Head of caudate nucleus (tissue), 42 donors: ENCODE data around the gene SEPTIN10.
"Not testable (repeated sequence)": the region's sequence is repeated elsewhere in the genome, so short reads cannot be mapped to it uniquely, and the experiment has no call there.

Experiments used
- DNase-seq, 42 donors: peaks; one replicate each; pipeline versions ENCODE4 v3.0.0 to v3.0.0-alpha.2; 2020 to 2021; ENCODE audit warnings: mixed read lengths in 7 of 42
- intact Hi-C: fragments of 100-400 bp; cut with DNase I; formaldehyde crosslinking; loops from one replicate; pipeline ENCODE4 v1.15.0; 2022

The SEPTIN10 gene

GRCh38 chr2:109636317-109636716 lies 22.6 kb upstream of the SEPTIN10 start:
- no peak for DNase-seq
- intact Hi-C loops = no loop called here

- no peak for DNase-seq
Measured at GRCh38 chr2:109635426-109636304, 21.9 kb upstream of the SEPTIN10 start.

GRCh38 chr2:109633284-109633961 lies 19.7 kb upstream of the SEPTIN10 start:
- intact Hi-C loops = no loop called here

More at GRCh38 chr2:109635426-109636304, 21.9 kb upstream of the SEPTIN10 start:
- intact Hi-C loops = no loop called here

GRCh38 chr2:109632158-109632789 lies 18.5 kb upstream of the SEPTIN10 start:
- DNase-seq = no peak
- intact Hi-C loops = no loop called here

More at GRCh38 chr2:109633284-109633961, 19.7 kb upstream of the SEPTIN10 start:
- no peak for DNase-seq

GRCh38 chr2:109631741-109632140 lies 18.0 kb upstream of the SEPTIN10 start:
- intact Hi-C loops = no loop called here
- no peak for DNase-seq

- intact Hi-C loops = no loop called here
- no peak for DNase-seq
Measured at GRCh38 chr2:109630441-109631430, 17.0 kb upstream of the SEPTIN10 start.

GRCh38 chr2:109629867-109630266 lies 16.1 kb upstream of the SEPTIN10 start:
- intact Hi-C loops = no loop called here
- peak in 1 of 42 donors; percentile 21 for DNase-seq

- DNase-seq, intact Hi-C loops: not testable (repeated sequence)
Measured at GRCh38 chr2:109628321-109628720, 14.6 kb upstream of the SEPTIN10 start.

- DNase-seq = no peak
- intact Hi-C loops = no loop called here
Measured at GRCh38 chr2:109624339-109624738, 10.6 kb upstream of the SEPTIN10 start.

GRCh38 chr2:109623923-109624322 lies 10.2 kb upstream of the SEPTIN10 start:
- intact Hi-C loops = no loop called here
- DNase-seq = no peak

GRCh38 chr2:109623297-109623696 lies 9.5 kb upstream of the SEPTIN10 start:
- intact Hi-C loops = no loop called here
- no peak for DNase-seq

GRCh38 chr2:109619032-109619615 lies 5.4 kb upstream of the SEPTIN10 start:
- intact Hi-C loops = no loop called here
- DNase-seq = no peak

- intact Hi-C loops = no loop called here
- DNase-seq = no peak
Measured at GRCh38 chr2:109616184-109616583, 2.4 kb upstream of the SEPTIN10 start.

- no peak for DNase-seq
- intact Hi-C loops = no loop called here
Measured at GRCh38 chr2:109615637-109616144, 1.9 kb upstream of the SEPTIN10 start.

- intact Hi-C loops = no loop called here
- DNase-seq = peak in 4 of 42 donors; percentile 3 to 46 (median 15)
Measured at GRCh38 chr2:109614715-109615636, 1.2 kb upstream of the SEPTIN10 start.

GRCh38 chr2:109613081-109613921 lies 465 bp downstream of the SEPTIN10 start:
- DNase-seq = peak in 23 of 42 donors; percentile 11 to 71 (median 30)

More at GRCh38 chr2:109613081-109613921, 465 bp downstream of the SEPTIN10 start:
- intact Hi-C loops = no loop called here
